Airway epithelial cell (primary cell): ENCODE data around the gene CACNG6. TPM values are rescaled to one million over a fixed set of nuclear protein-coding genes. Genes with fewer than 3 reads are reported as not detected.

Source experiments
- total RNA-seq: library from RNA; depleted of rRNA; stranded (reverse); fragments of >200 nt; gene quantifications from 2 replicates; pipeline ENCODE4 v1.2.3, GENCODE V29; 2015

Gene CACNG6
- total RNA-seq, result not detected in 2 replicates

GRCh38 chr19:53991224-53992113, at the start of gene CACNG6:
CACNG6 (plus strand) TSS chr19:53991637; CDS start chr19:53992878, 1,241 bp downstream.

GRCh38 chr19:53962887-53963431, 28.5 kb upstream of the CACNG6 start, which contains the start of gene CACNG8:
CACNG8 (plus strand) TSS chr19:53962937.

Other genes starting within 250 kb of the CACNG6 start
- not detected in 2 replicates for gene NLRP12, start 167.3 kb upstream of the CACNG6 start, total RNA-seq
- 18.0 and 24.8 TPM in 2 replicates for gene MYADM, start 123.8 kb upstream of the CACNG6 start, total RNA-seq
- gene PRKCG, start 109.4 kb upstream of the CACNG6 start, total RNA-seq, result not detected in 2 replicates
- gene CACNG7, start 82.4 kb upstream of the CACNG6 start, total RNA-seq, result not detected in 2 replicates
- gene CACNG8, start 28.7 kb upstream of the CACNG6 start, total RNA-seq, result 0.14 TPM in 1 of 2 replicates, not detected in the other
- gene VSTM1, start 72.3 kb downstream of the CACNG6 start, total RNA-seq, result not detected in 2 replicates
- not detected in 2 replicates for gene TARM1, start 89.7 kb downstream of the CACNG6 start, total RNA-seq
- 0.19 and 0.21 TPM in 2 replicates for gene OSCAR, start 109.2 kb downstream of the CACNG6 start, total RNA-seq
- 26.7 and 43.4 TPM in 2 replicates for gene NDUFA3, start 111.2 kb downstream of the CACNG6 start, total RNA-seq
- 13.3 and 14.4 TPM in 2 replicates for gene TFPT, start 124.0 kb downstream of the CACNG6 start, total RNA-seq
- 61.1 and 69.6 TPM in 2 replicates for gene PRPF31, start 124.1 kb downstream of the CACNG6 start, total RNA-seq
- gene CNOT3, start 146.1 kb downstream of the CACNG6 start, total RNA-seq, result 11.8 and 21.2 TPM in 2 replicates
- 5.9 and 9.0 TPM in 2 replicates for gene LENG1, start 168.1 kb downstream of the CACNG6 start, total RNA-seq
- gene TMC4, start 181.5 kb downstream of the CACNG6 start, total RNA-seq, result 12.6 and 12.8 TPM in 2 replicates
- gene MBOAT7, start 197.9 kb downstream of the CACNG6 start, total RNA-seq, result 119 and 133 TPM in 2 replicates
- gene TSEN34, start 199.7 kb downstream of the CACNG6 start, total RNA-seq, result 160 and 172 TPM in 2 replicates
- 2,280 and 2,710 TPM in 2 replicates for gene RPS9, start 209.2 kb downstream of the CACNG6 start, total RNA-seq
- not detected in 2 replicates for gene LILRB3, start 231.4 kb downstream of the CACNG6 start, total RNA-seq